Neural crest cell (in vitro differentiated cells): ENCODE results near the gene RSPH3. TPM values are rescaled to one million over a fixed set of nuclear protein-coding genes. Genes with fewer than 3 reads are reported as not detected.
"Not testable (repeated sequence)": the region's sequence is repeated elsewhere in the genome, so short reads cannot be mapped to it uniquely, and the experiment has no call there.

Source experiments
- DNase-seq: peaks from one replicate; pipeline ENCODE4 v3.0.0; 2021; ENCODE audit warnings: low read depth, mixed read lengths, low spot score
- H3K27ac Mint-ChIP-seq: one replicate; pipeline ENCODE4 v1.8.0; 2021; ENCODE audit warnings: mild to moderate bottlenecking, mixed read lengths; ENCODE audit not compliant: unreplicated experiment
- H3K27me3 Mint-ChIP-seq: 2 replicates; pipeline ENCODE4 v1.8.0; 2021; ENCODE audit warnings: low read depth, mild to moderate bottlenecking, mixed read lengths
- H3K36me3 Mint-ChIP-seq: 2 replicates; pipeline ENCODE4 v1.8.0; 2021; ENCODE audit warnings: low read depth, mild to moderate bottlenecking, mixed read lengths
- H3K4me1 Mint-ChIP-seq: 2 replicates; pipeline ENCODE4 v1.8.0; 2021; ENCODE audit warnings: mixed read lengths
- H3K4me3 Mint-ChIP-seq: one replicate; pipeline ENCODE4 v1.8.0; 2021; ENCODE audit warnings: mild to moderate bottlenecking, mixed read lengths
- H3K9me3 Mint-ChIP-seq: 2 replicates; pipeline ENCODE4 v1.8.0; 2021; ENCODE audit warnings: mixed read lengths
- total RNA-seq: library from RNA; stranded (reverse); gene quantifications from 2 replicates; pipeline ENCODE4 v1.2.1, GENCODE V29; 2021
- TF ChIP-seq, protein P1 (sequence below): fragments of 200-600 bp; sonication (generic); conservative IDR thresholded peaks from 2 replicates; pipeline ENCODE4 v1.5.0; 2021; ENCODE audit warnings: antibody characterized with exemption, mild to moderate bottlenecking

RSPH3 gene
- total RNA-seq, 1 donor from 2014 or later: 5.4 TPM

DNA sequence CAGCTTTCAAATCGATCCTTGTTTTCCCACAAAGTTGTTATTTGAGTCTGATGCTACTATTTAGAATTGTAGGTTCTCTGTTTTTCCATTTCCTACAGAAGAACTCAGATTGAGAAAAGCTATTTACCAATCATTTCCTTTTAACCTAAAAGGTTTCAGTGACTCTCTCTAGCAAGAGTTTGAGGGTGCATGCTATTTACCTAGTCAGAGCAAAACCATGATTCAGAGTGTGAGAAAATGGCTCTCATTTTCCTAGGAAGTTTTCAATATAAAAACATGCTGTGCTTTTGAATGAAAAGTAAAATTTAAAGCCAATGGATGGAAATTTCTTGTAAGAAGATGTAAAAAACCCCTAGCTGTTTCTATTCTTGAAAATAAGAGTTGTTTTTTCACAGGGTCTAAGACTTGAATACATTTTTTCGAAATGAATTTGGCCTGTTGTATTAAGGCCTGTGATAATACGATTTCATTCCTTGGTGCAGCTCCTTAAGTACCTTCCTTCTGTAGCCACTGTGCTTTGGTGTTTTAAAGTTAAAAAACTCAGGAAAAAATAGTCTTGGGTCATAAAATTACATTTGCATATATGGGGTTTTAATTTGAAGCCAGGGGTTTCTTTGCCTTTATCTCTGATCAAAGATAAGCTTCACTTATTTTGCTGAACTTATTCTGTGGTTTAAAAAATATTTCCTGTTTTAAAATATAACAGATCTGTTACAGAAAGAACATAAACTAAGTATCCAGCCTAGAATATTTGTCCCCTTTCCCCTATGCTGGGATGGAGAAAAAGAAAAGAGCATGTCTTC is 18.0 kb upstream of the RSPH3 start:
- TF ChIP-seq, protein P1, sequence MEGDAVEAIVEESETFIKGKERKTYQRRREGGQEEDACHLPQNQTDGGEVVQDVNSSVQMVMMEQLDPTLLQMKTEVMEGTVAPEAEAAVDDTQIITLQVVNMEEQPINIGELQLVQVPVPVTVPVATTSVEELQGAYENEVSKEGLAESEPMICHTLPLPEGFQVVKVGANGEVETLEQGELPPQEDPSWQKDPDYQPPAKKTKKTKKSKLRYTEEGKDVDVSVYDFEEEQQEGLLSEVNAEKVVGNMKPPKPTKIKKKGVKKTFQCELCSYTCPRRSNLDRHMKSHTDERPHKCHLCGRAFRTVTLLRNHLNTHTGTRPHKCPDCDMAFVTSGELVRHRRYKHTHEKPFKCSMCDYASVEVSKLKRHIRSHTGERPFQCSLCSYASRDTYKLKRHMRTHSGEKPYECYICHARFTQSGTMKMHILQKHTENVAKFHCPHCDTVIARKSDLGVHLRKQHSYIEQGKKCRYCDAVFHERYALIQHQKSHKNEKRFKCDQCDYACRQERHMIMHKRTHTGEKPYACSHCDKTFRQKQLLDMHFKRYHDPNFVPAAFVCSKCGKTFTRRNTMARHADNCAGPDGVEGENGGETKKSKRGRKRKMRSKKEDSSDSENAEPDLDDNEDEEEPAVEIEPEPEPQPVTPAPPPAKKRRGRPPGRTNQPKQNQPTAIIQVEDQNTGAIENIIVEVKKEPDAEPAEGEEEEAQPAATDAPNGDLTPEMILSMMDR: no peak
- no peak for DNase-seq
- H3K27me3 Mint-ChIP-seq: no peaks in the 10 kb centered on the region
- H3K4me1 Mint-ChIP-seq: no peaks in the 10 kb centered on the region
- H3K4me3 Mint-ChIP-seq: no peak overlapping the region
- no peaks in the 10 kb centered on the region for H3K36me3 Mint-ChIP-seq
- H3K9me3 Mint-ChIP-seq: no peaks in the 10 kb centered on the region
- H3K27ac Mint-ChIP-seq: no peak overlapping the region

DNA sequence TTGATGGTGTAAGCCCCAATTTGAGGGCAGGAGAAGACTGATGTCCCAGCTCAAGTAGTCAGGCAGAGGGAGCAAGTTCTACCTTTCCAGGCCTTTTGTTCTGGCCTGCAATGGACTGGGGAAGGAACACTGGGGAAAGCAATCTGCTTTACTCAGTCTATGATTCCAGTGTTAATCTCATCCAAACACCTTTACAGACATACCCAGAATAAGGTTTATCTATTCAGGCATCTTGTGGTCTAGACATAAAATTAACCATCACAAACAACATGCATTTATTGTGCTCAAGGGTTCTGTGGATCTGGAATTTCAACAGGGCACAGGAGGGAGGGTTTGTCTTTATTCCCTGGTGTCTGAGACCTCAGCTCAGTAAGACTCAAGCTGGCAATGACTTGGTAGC is 14.4 kb upstream of the RSPH3 start:
- no peaks in the 10 kb centered on the region for H3K27me3 Mint-ChIP-seq
- TF ChIP-seq, protein P1: no peak
- no peaks in the 10 kb centered on the region for H3K4me1 Mint-ChIP-seq
- no peak overlapping the region for H3K27ac Mint-ChIP-seq
- H3K36me3 Mint-ChIP-seq: no peaks in the 10 kb centered on the region
- DNase-seq: no peak
- no peaks in the 10 kb centered on the region for H3K9me3 Mint-ChIP-seq
- H3K4me3 Mint-ChIP-seq: no peak overlapping the region

DNA sequence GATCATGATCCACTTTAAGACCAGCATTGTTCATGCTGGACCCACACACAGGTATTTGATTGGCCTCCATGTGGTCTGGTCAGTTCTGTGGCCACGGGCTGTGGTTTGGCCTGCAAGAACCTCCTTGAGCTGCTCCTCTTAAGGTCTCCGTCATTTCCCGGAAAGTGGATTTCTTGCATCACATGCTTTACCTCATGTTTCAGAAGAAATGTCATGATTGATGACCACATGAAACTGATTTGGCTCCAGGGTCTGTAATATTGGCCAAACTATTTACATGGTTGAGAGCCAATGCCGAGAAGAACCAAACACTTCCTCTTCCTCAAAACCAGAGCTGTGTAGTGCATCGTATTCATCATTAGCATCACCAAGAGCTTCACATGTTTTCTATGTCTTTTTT is 13.2 kb upstream of the RSPH3 start:
- Mint-ChIP-seq H3K27ac (no peak overlapping the region), H3K27me3 (no peaks in the 10 kb centered on the region), H3K36me3 (no peaks in the 10 kb centered on the region), H3K9me3 (no peaks in the 10 kb centered on the region), H3K4me3 (no peak overlapping the region), H3K4me1 (no peaks in the 10 kb centered on the region)
- TF ChIP-seq, protein P1: no peak
- DNase-seq: no peak

DNA sequence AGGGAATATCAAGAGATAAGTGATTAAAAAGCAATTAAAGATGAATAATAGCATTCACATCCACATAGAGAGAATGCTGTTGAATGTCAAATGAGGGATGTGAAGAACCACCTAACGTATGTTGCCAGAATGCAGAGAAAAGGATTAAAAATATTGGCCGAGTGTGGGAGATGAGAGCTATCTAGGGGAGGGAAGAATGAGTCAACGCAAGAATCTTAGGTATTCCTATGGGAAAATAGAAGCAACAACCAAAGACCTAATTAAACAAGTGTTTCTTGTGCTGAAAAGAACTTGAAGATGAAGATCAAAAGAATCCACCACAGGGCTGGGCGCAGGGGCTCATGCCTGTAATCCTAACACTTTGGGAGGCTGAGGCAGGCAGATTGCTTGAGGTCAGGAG is 12.2 kb upstream of the RSPH3 start:
- TF ChIP-seq, protein P1: no peak

DNA sequence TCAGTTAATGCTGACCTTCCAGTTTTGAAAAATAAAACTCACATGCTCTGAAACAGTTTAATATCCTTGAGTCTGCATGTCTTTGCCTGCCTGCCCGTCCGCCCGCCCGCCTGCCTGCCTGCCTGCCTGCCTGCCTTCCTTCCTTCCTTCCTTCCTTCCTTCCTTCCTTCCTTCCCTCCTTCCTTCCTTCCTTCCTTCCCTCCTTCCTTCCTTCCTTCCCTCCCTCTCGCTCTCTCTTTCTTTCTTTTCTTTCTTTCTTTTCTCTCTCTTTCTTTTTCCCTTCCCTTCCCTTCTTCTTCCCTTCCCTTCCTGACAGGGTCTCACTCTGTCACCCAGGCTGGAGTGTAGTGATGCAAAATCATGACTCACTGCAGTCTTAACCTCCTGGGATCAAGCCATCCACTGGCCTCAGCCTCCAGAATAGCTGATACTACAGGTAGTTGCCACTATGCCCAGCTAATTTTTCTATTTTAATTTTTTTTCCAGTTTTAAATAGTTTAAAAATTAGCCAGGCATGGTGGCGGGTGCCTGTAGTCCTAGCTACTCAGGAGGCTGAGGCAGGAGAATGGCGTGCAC is 10.1 kb upstream of the RSPH3 start:
- not testable (repeated sequence) for DNase-seq, H3K4me3 Mint-ChIP-seq, H3K27ac Mint-ChIP-seq, H3K36me3 Mint-ChIP-seq, H3K4me1 Mint-ChIP-seq, H3K9me3 Mint-ChIP-seq, H3K27me3 Mint-ChIP-seq

More for the DNA sequence above, 12.2 kb upstream of the RSPH3 start:
- Mint-ChIP-seq H3K4me1 (no peaks in the 10 kb centered on the region), H3K36me3 (no peaks in the 10 kb centered on the region), H3K27me3 (no peaks in the 10 kb centered on the region), H3K27ac (no peak overlapping the region), H3K9me3 (no peaks in the 10 kb centered on the region), H3K4me3 (no peak overlapping the region)
- no peak for DNase-seq

DNA sequence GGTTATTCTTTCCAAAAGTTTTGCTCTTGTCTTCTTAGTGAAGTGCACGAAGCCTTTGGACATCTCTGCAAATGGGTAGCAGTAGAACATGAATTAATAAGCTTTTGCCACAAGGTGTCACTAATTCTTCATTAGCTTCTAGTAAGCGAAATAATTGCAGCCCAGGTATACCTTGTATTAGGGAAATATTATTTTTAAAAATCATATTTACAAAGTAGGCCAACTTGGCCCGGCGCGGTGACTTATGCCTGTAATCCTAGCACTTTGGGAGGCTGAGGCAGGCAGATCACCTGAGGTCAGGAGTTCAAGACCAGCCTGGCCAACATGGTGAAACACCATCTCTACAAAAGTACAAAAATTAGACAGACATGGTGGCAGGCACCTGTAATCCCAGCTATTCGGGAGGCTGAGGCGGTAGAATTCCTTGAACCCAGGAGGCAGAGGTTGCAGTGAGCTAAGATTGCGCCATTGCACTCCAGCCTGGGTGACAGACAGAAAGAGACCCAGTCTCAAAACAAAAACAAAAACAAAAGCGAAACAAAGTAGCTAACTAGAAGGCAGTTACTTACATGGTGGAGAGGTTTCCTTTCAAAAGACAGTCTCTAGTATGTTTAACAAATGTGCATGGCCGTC is 8.8 kb upstream of the RSPH3 start:
- H3K36me3 Mint-ChIP-seq: no peaks in the 10 kb centered on the region
- no peak overlapping the region for H3K4me3 Mint-ChIP-seq
- H3K9me3 Mint-ChIP-seq: no peaks in the 10 kb centered on the region
- DNase-seq: no peak
- no peak overlapping the region for H3K27ac Mint-ChIP-seq
- no peaks in the 10 kb centered on the region for H3K4me1 Mint-ChIP-seq
- no peaks in the 10 kb centered on the region for H3K27me3 Mint-ChIP-seq
- TF ChIP-seq, protein P1: peak; percentile 62
